ENCODE measurements around the gene GIPC3.

DNA sequence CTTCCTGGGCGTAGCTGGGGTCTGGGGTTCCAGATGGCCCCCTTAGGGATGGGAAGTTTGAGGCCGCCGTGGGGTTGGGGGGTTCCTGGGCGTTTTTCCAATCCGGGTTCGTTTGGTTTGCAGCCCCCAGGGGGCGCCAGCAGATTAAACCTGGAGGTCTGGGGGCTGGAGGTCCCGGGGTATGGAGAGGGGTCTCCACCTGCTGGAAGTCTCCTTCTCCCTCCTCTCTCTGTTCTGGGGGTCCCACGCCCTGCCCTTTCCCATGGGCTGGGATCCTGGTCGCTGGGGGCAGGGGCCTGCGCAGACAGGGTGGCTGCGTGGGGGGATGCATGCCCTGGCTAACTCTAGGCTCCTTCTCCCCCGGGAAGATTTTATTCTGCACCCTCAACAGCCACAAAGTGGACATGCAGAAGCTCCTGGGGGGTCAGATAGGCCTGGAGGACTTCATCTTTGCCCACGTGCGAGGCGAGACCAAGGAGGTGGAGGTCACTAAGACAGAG is 899 bp downstream of the GIPC3 start:
- TF ChIP-seq POLR2A (IDR thresholded peaks at IDR 0.05; ENCODE audit: low read length) (no peak), TP53 (CRISPR knock-in tag; IDR thresholded peaks at IDR 0.05) (no peak), NFE2L2 (conservative IDR thresholded peaks at IDR 0.05; ENCODE audit: low read length) (no peak), CHD2 (IDR thresholded peaks at IDR 0.05; ENCODE audit: low read length, partially characterized antibody) (no peak), POLR2AphosphoS2 (conservative IDR thresholded peaks at IDR 0.05; ENCODE audit: low read length) (no peak)
- TF ChIP-seq, protein P1, sequence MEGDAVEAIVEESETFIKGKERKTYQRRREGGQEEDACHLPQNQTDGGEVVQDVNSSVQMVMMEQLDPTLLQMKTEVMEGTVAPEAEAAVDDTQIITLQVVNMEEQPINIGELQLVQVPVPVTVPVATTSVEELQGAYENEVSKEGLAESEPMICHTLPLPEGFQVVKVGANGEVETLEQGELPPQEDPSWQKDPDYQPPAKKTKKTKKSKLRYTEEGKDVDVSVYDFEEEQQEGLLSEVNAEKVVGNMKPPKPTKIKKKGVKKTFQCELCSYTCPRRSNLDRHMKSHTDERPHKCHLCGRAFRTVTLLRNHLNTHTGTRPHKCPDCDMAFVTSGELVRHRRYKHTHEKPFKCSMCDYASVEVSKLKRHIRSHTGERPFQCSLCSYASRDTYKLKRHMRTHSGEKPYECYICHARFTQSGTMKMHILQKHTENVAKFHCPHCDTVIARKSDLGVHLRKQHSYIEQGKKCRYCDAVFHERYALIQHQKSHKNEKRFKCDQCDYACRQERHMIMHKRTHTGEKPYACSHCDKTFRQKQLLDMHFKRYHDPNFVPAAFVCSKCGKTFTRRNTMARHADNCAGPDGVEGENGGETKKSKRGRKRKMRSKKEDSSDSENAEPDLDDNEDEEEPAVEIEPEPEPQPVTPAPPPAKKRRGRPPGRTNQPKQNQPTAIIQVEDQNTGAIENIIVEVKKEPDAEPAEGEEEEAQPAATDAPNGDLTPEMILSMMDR (IDR thresholded peaks at IDR 0.05) = peak; percentile 46
- TF ChIP-seq, protein P2, sequence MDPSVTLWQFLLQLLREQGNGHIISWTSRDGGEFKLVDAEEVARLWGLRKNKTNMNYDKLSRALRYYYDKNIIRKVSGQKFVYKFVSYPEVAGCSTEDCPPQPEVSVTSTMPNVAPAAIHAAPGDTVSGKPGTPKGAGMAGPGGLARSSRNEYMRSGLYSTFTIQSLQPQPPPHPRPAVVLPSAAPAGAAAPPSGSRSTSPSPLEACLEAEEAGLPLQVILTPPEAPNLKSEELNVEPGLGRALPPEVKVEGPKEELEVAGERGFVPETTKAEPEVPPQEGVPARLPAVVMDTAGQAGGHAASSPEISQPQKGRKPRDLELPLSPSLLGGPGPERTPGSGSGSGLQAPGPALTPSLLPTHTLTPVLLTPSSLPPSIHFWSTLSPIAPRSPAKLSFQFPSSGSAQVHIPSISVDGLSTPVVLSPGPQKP (IDR thresholded peaks at IDR 0.05; ENCODE audit: low read depth, low read length) = no peak
- TF ChIP-seq, protein P3, sequence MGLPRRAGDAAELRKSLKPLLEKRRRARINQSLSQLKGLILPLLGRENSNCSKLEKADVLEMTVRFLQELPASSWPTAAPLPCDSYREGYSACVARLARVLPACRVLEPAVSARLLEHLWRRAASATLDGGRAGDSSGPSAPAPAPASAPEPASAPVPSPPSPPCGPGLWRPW (IDR thresholded peaks at IDR 0.05) = no peak
- TF ChIP-seq, protein P4, sequence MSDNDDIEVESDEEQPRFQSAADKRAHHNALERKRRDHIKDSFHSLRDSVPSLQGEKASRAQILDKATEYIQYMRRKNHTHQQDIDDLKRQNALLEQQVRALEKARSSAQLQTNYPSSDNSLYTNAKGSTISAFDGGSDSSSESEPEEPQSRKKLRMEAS (IDR thresholded peaks at IDR 0.05) = no peak
- TF ChIP-seq, protein P5, sequence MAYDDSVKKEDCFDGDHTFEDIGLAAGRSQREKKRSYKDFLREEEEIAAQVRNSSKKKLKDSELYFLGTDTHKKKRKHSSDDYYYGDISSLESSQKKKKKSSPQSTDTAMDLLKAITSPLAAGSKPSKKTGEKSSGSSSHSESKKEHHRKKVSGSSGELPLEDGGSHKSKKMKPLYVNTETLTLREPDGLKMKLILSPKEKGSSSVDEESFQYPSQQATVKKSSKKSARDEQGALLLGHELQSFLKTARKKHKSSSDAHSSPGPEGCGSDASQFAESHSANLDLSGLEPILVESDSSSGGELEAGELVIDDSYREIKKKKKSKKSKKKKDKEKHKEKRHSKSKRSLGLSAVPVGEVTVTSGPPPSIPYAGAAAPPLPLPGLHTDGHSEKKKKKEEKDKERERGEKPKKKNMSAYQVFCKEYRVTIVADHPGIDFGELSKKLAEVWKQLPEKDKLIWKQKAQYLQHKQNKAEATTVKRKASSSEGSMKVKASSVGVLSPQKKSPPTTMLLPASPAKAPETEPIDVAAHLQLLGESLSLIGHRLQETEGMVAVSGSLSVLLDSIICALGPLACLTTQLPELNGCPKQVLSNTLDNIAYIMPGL (CRISPR knock-in tag; IDR thresholded peaks at IDR 0.05; ENCODE audit: borderline replicate concordance) = no peak
- TF ChIP-seq, protein P6, sequence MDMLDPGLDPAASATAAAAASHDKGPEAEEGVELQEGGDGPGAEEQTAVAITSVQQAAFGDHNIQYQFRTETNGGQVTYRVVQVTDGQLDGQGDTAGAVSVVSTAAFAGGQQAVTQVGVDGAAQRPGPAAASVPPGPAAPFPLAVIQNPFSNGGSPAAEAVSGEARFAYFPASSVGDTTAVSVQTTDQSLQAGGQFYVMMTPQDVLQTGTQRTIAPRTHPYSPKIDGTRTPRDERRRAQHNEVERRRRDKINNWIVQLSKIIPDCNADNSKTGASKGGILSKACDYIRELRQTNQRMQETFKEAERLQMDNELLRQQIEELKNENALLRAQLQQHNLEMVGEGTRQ (IDR thresholded peaks at IDR 0.05) = no peak
